ENCODE data around the gene ZNF814.
"Not testable (repeated sequence)": the region's sequence is repeated elsewhere in the genome, so short reads cannot be mapped to it uniquely, and the experiment has no call there.

The ZNF814 gene

GRCh38 chr19:57849162-57849665 lies 39.6 kb downstream of the ZNF814 start:
- DNase-seq; CTCF ChIA-PET; H3K27me3 ChIP-seq (replicated peaks in 2 of 5; ENCODE audit: control insufficient read depth in 4 of 5, insufficient read depth in 5 of 5, low read length in 4 of 5); POLR2A ChIA-PET; H3K9me3 ChIP-seq (ENCODE audit: control extremely low read depth in 1 of 5, control insufficient read depth in 4 of 5, insufficient read depth in 2 of 5, low read depth in 1 of 5, low read length in 4 of 5): not testable (repeated sequence)
- WGBS (ENCODE audit: insufficient coverage): no CpG with 5 or more reads among the region's 2 CpGs
- Histone ChIP-seq H3K36me3 (ENCODE audit: control insufficient read depth in 4 of 4, insufficient read depth in 4 of 4, low read length in 3 of 4) (peaks cover 0 to 28% (median 0%) of the 10 kb centered on the region in 4 experiments), H3K4me3 (ENCODE audit: control insufficient read depth in 1 of 7, extremely low read depth in 1 of 7, insufficient read depth in 4 of 7, low read depth in 2 of 7, low read length in 6 of 7) (peak overlapping the region; percentile 54 to 94 (median 87)), H3K4me1 (ENCODE audit: control extremely low read depth in 1 of 4, control insufficient read depth in 4 of 4, insufficient read depth in 4 of 4, low read length in 3 of 4) (peaks cover 0 to 18% (median 8%) of the 10 kb centered on the region in 4 experiments), H3K27ac (ENCODE audit: insufficient read depth in 1 of 2, low read depth in 1 of 2, low read length in 2 of 2, poor library complexity in 1 of 2, severe bottlenecking in 2 of 2) (peak overlapping the region in 1 of 2 experiments; percentile 83)

- DNase-seq; H3K4me3 ChIP-seq (ENCODE audit: control insufficient read depth in 1 of 7, extremely low read depth in 1 of 7, insufficient read depth in 4 of 7, low read depth in 2 of 7, low read length in 6 of 7); H3K27me3 ChIP-seq (replicated peaks in 2 of 5; ENCODE audit: control insufficient read depth in 4 of 5, insufficient read depth in 5 of 5, low read length in 4 of 5); H3K9me3 ChIP-seq (ENCODE audit: control extremely low read depth in 1 of 5, control insufficient read depth in 4 of 5, insufficient read depth in 2 of 5, low read depth in 1 of 5, low read length in 4 of 5); CTCF ChIA-PET; H3K27ac ChIP-seq (ENCODE audit: insufficient read depth in 1 of 2, low read depth in 1 of 2, low read length in 2 of 2, poor library complexity in 1 of 2, severe bottlenecking in 2 of 2): not testable (repeated sequence)
- Histone ChIP-seq H3K36me3 (ENCODE audit: control insufficient read depth in 4 of 4, insufficient read depth in 4 of 4, low read length in 3 of 4) (peaks cover 0 to 33% (median 1%) of the 10 kb centered on the region in 4 experiments), H3K4me1 (ENCODE audit: control extremely low read depth in 1 of 4, control insufficient read depth in 4 of 4, insufficient read depth in 4 of 4, low read length in 3 of 4) (peaks cover 0 to 18% (median 8%) of the 10 kb centered on the region in 4 experiments)
- no CpG with 5 or more reads among the region's 3 CpGs for WGBS (ENCODE audit: insufficient coverage)
- POLR2A ChIA-PET: interaction anchor here (0.6 kb wide), 1 partner anchor 670 kb away, joined by 3 read pairs; no protein-coding TSS in a partner anchor
Measured at GRCh38 chr19:57847164-57847563, 41.7 kb downstream of the ZNF814 start.

GRCh38 chr19:57841122-57841763 lies 47.6 kb downstream of the ZNF814 start:
- ChIA-PET POLR2A (no interaction called here), CTCF (no interaction called here)
- Histone ChIP-seq H3K27ac (ENCODE audit: insufficient read depth in 1 of 2, low read depth in 1 of 2, low read length in 2 of 2, poor library complexity in 1 of 2, severe bottlenecking in 2 of 2) (no peak overlapping the region), H3K4me3 (ENCODE audit: control insufficient read depth in 1 of 7, extremely low read depth in 1 of 7, insufficient read depth in 4 of 7, low read depth in 2 of 7, low read length in 6 of 7) (no peak overlapping the region), H3K9me3 (ENCODE audit: control extremely low read depth in 1 of 5, control insufficient read depth in 4 of 5, insufficient read depth in 2 of 5, low read depth in 1 of 5, low read length in 4 of 5) (no peaks in the 10 kb centered on the region), H3K36me3 (ENCODE audit: control insufficient read depth in 4 of 4, insufficient read depth in 4 of 4, low read length in 3 of 4) (peaks cover 2 to 36% (median 12%) of the 10 kb centered on the region in 4 experiments), H3K4me1 (ENCODE audit: control extremely low read depth in 1 of 4, control insufficient read depth in 4 of 4, insufficient read depth in 4 of 4, low read length in 3 of 4) (no peaks in the 10 kb centered on the region), H3K27me3 (replicated peaks in 2 of 5; ENCODE audit: control insufficient read depth in 4 of 5, insufficient read depth in 5 of 5, low read length in 4 of 5) (no peaks in the 10 kb centered on the region)
- 88% methylated on average over 4 of the region's 6 CpGs for WGBS (ENCODE audit: insufficient coverage)
- DNase-seq: no peak

- H3K4me1 ChIP-seq (ENCODE audit: control extremely low read depth in 1 of 4, control insufficient read depth in 4 of 4, insufficient read depth in 4 of 4, low read length in 3 of 4); H3K27me3 ChIP-seq (replicated peaks in 2 of 5; ENCODE audit: control insufficient read depth in 4 of 5, insufficient read depth in 5 of 5, low read length in 4 of 5); DNase-seq; CTCF ChIA-PET; H3K9me3 ChIP-seq (ENCODE audit: control extremely low read depth in 1 of 5, control insufficient read depth in 4 of 5, insufficient read depth in 2 of 5, low read depth in 1 of 5, low read length in 4 of 5); H3K4me3 ChIP-seq (ENCODE audit: control insufficient read depth in 1 of 7, extremely low read depth in 1 of 7, insufficient read depth in 4 of 7, low read depth in 2 of 7, low read length in 6 of 7); H3K27ac ChIP-seq (ENCODE audit: insufficient read depth in 1 of 2, low read depth in 1 of 2, low read length in 2 of 2, poor library complexity in 1 of 2, severe bottlenecking in 2 of 2); POLR2A ChIA-PET: not testable (repeated sequence)
- H3K36me3 ChIP-seq (ENCODE audit: control insufficient read depth in 4 of 4, insufficient read depth in 4 of 4, low read length in 3 of 4): peaks cover 2 to 23% (median 12%) of the 10 kb centered on the region in 4 experiments
- 94% methylated on average over 2 of the region's 5 CpGs for WGBS (ENCODE audit: insufficient coverage)
Measured at GRCh38 chr19:57838622-57839191, 50.1 kb downstream of the ZNF814 start.

- H3K27ac ChIP-seq (ENCODE audit: insufficient read depth in 1 of 2, low read depth in 1 of 2, low read length in 2 of 2, poor library complexity in 1 of 2, severe bottlenecking in 2 of 2); H3K27me3 ChIP-seq (replicated peaks in 2 of 5; ENCODE audit: control insufficient read depth in 4 of 5, insufficient read depth in 5 of 5, low read length in 4 of 5); POLR2A ChIA-PET; H3K9me3 ChIP-seq (ENCODE audit: control extremely low read depth in 1 of 5, control insufficient read depth in 4 of 5, insufficient read depth in 2 of 5, low read depth in 1 of 5, low read length in 4 of 5); H3K4me1 ChIP-seq (ENCODE audit: control extremely low read depth in 1 of 4, control insufficient read depth in 4 of 4, insufficient read depth in 4 of 4, low read length in 3 of 4); CTCF ChIA-PET; H3K4me3 ChIP-seq (ENCODE audit: control insufficient read depth in 1 of 7, extremely low read depth in 1 of 7, insufficient read depth in 4 of 7, low read depth in 2 of 7, low read length in 6 of 7); DNase-seq: not testable (repeated sequence)
- peaks cover 2 to 21% (median 8%) of the 10 kb centered on the region in 4 experiments for H3K36me3 ChIP-seq (ENCODE audit: control insufficient read depth in 4 of 4, insufficient read depth in 4 of 4, low read length in 3 of 4)
- no CpG with 5 or more reads among the region's 5 CpGs for WGBS (ENCODE audit: insufficient coverage)
Measured at GRCh38 chr19:57836991-57837390, 51.8 kb downstream of the ZNF814 start.

GRCh38 chr19:57830071-57830602 lies 58.7 kb downstream of the ZNF814 start, which contains the start of gene ZNF587B:
Gene ZNF587B (plus strand): TSS chr19:57830299. CDS start chr19:57830529, 230 bp downstream.
- Histone ChIP-seq H3K4me1 (ENCODE audit: control extremely low read depth in 1 of 4, control insufficient read depth in 4 of 4, insufficient read depth in 4 of 4, low read length in 3 of 4) (no peaks in the 10 kb centered on the region), H3K27me3 (replicated peaks in 2 of 5; ENCODE audit: control insufficient read depth in 4 of 5, insufficient read depth in 5 of 5, low read length in 4 of 5) (no peaks in the 10 kb centered on the region), H3K36me3 (ENCODE audit: control insufficient read depth in 4 of 4, insufficient read depth in 4 of 4, low read length in 3 of 4) (peaks cover 0 to 26% (median 9%) of the 10 kb centered on the region in 4 experiments), H3K9me3 (ENCODE audit: control extremely low read depth in 1 of 5, control insufficient read depth in 4 of 5, insufficient read depth in 2 of 5, low read depth in 1 of 5, low read length in 4 of 5) (no peaks in the 10 kb centered on the region), H3K27ac (ENCODE audit: insufficient read depth in 1 of 2, low read depth in 1 of 2, low read length in 2 of 2, poor library complexity in 1 of 2, severe bottlenecking in 2 of 2) (no peak within 1 kb of the TSS), H3K4me3 (ENCODE audit: control insufficient read depth in 1 of 7, extremely low read depth in 1 of 7, insufficient read depth in 4 of 7, low read depth in 2 of 7, low read length in 6 of 7) (peak within 1 kb of the TSS in 1 of 7 experiments; percentile 29)
- ChIA-PET POLR2A (interaction anchor here (0.9 kb wide), 1 partner anchor 11 kb away, joined by 3 read pairs; no protein-coding TSS in a partner anchor), CTCF (interaction anchor here (1.3 kb wide), 1 partner anchor 8 kb away, joined by 4 read pairs; no protein-coding TSS in a partner anchor)
- WGBS (ENCODE audit: insufficient coverage): 84% methylated on average over 22 of the region's 22 CpGs
- DNase-seq: peak in 1 of 3 donors; percentile 22

GRCh38 chr19:57829316-57829715 lies 59.5 kb downstream of the ZNF814 start:
- DNase-seq: no peak
- Histone ChIP-seq H3K36me3 (ENCODE audit: control insufficient read depth in 4 of 4, insufficient read depth in 4 of 4, low read length in 3 of 4) (peaks cover 0 to 26% (median 9%) of the 10 kb centered on the region in 4 experiments), H3K4me1 (ENCODE audit: control extremely low read depth in 1 of 4, control insufficient read depth in 4 of 4, insufficient read depth in 4 of 4, low read length in 3 of 4) (no peaks in the 10 kb centered on the region), H3K9me3 (ENCODE audit: control extremely low read depth in 1 of 5, control insufficient read depth in 4 of 5, insufficient read depth in 2 of 5, low read depth in 1 of 5, low read length in 4 of 5) (no peaks in the 10 kb centered on the region), H3K4me3 (ENCODE audit: control insufficient read depth in 1 of 7, extremely low read depth in 1 of 7, insufficient read depth in 4 of 7, low read depth in 2 of 7, low read length in 6 of 7) (no peak overlapping the region), H3K27ac (ENCODE audit: insufficient read depth in 1 of 2, low read depth in 1 of 2, low read length in 2 of 2, poor library complexity in 1 of 2, severe bottlenecking in 2 of 2) (no peak overlapping the region), H3K27me3 (replicated peaks in 2 of 5; ENCODE audit: control insufficient read depth in 4 of 5, insufficient read depth in 5 of 5, low read length in 4 of 5) (no peaks in the 10 kb centered on the region)
- CTCF ChIA-PET: interaction anchor here (1.3 kb wide), 1 partner anchor 23 kb away, joined by 3 read pairs; no protein-coding TSS in a partner anchor
- POLR2A ChIA-PET: interaction anchor here (0.9 kb wide), 1 partner anchor 10 kb away, joined by 3 read pairs; no protein-coding TSS in a partner anchor
- 97% methylated on average over 4 of the region's 5 CpGs for WGBS (ENCODE audit: insufficient coverage)
